GM21717 (cell line): Measurements from ENCODE around the gene TDRD12.
"Not testable (repeated sequence)": the region's sequence is repeated elsewhere in the genome, so short reads cannot be mapped to it uniquely, and the experiment has no call there.

Experiments
- ATAC-seq: cut with Tn5 transposase; IDR thresholded peaks from one replicate; pipeline ENCODE4 v1.9.1; 2021; ENCODE audit warnings: mild to moderate bottlenecking, moderate library complexity; ENCODE audit not compliant: unreplicated experiment

Gene TDRD12

GRCh38 chr19:32746631-32747196 is 27.1 kb downstream of the TDRD12 start:
- not testable (repeated sequence) for ATAC-seq

GRCh38 chr19:32748497-32748896 is 28.9 kb downstream of the TDRD12 start:
- no peak for ATAC-seq

DNA sequence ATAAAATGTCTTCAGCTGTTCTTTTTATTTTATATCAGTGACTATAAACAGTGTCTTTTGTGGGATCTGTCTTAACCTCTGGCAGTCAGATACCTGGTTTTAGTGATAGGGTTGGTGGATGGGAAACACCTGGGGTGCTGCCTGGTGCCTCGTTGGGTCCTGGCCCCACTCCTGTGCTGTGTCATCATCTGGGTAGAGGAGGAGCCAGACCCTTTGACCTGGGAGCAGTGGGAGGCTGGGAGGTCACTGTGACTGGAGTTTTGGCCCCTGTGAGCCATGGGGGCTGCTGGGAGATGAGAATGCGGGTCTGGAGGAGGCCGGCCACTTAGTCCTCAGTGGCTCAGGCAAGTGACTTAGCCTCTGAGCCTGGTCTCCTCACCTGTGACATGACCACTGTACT is 29.4 kb downstream of the TDRD12 start:
- no peak for ATAC-seq

DNA sequence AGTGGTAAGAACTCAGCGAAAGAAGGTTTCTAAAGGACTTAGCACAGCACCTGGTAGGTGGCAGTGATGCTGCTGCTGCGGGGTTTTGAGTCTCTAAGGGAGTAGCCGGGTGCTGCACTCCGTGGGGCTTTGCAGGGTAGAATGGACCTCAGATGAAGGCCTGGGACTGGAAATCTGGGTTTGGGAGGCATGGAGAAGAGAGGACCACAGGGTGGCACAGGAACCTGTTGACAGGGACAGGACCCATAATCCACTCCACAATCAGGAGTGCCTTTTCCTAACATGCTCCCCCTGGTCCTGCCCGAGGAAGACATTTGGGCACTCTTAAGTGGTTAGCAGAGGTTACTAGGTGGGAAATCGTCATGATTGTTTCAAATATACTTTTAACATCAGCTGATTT is 29.8 kb downstream of the TDRD12 start:
- ATAC-seq: no peak

DNA sequence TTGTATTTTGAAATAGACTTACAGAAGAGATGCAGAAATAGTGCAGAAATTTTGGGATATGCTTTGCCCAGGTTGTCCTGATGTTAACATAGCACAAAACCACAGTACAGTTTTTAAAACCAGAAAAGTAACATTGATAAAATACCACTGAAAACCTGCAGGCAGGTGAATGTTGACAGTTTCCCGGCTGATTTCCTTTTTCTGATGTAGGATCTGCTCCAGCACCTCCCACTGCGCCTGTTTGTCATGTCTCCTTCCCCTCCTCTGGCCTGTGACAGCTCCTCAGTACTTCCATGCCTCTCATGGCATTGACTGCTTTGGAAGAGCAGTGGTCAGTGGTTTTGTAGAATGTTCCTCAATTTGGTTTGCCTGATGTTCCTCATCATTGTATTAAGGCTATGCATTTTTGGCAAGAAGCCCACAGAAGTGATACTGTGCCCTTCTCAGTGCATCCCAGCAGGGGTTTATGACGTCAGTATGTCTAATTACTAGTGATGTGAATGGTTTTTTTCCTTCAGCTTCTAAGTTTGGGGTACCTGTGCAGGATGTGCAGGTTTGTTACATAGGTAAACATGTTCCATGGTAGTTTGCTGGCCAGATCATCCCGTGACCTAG is 31.0 kb downstream of the TDRD12 start:
- ATAC-seq: no peak

DNA sequence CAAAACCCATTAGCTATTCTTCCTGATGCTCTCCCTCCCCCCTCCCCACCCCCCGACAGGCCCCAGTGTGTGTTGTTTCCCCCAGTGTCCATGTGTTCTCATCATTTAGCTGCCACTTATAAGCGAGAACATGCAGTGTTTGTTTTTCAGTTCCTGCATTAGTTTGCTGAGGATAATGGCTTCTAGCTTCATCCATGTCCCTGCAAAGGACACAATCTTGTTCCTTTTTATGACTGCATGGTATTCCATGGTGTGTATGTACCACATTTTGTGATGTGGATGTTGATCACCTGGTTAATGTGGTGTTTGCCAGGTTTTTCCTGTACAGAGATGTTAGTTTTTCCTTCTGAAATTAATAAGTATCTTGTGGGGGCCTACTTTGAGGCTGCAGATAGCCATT is 31.5 kb downstream of the TDRD12 start:
- no peak for ATAC-seq

- no peak for ATAC-seq
Measured at GRCh38 chr19:32757189-32757588, 37.6 kb downstream of the TDRD12 start.

DNA sequence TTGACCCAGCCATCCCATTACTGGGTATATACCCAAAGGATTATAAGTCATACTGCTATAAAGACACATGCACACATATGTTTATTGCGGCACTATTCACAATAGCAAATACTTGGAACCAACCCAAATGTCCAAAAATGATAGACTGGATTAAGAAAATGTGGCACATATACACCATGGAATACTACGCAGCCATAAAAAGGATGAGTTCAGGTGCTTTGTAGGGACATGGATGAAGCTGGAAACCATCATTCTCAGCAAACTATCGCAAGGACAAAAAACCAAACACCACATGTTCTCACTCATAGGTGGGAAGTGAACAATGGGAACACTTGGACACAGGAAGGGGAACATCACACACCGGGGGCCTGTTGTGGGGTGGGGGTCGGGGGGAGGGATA is 45.8 kb downstream of the TDRD12 start:
- not testable (repeated sequence) for ATAC-seq

GRCh38 chr19:32767951-32768679 is 48.5 kb downstream of the TDRD12 start:
- no peak for ATAC-seq

GRCh38 chr19:32771596-32771995 is 52.0 kb downstream of the TDRD12 start:
- ATAC-seq: no peak

- ATAC-seq: no peak
Measured at GRCh38 chr19:32773126-32773525, 53.6 kb downstream of the TDRD12 start.

DNA sequence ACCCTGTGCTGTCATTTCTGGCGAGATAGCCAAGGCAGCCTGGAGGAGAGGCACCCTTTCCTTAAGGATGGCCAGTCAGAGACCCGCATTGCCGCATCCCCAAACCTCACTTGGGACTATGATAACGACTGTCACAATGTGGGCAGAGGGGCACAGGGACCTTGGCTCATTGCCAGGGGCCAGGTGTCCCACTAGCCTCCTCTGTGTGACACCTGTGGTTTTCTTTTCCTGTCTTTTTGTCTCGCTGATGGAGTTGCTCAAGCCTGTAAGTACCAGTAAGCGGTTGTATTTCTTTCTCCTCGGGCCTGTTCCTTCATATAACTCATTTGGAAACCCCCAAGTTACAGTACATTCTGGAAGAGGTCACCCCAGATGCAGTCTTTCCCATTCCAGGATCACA is 59.5 kb downstream of the TDRD12 start:
- ATAC-seq: no peak

DNA sequence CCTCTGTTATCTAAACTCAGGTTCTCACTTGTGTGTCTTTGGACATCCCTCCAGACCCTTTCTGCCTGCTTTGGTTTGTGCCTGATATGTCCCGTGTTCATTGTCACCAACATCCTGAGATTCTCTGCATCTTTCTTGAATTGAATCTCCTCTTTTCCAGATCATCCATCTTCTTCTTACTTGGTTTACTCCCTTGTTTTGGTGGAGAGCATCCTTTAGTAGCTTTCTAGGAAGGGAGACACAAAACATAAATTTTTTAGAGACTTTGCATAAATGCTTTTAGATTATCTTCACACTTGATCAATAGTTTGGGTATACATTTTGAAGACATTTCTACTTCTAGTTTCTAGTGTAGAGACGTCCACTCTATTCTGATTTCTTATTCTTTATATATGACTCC is 61.7 kb downstream of the TDRD12 start:
- no peak for ATAC-seq

- ATAC-seq: not testable (repeated sequence)
Measured at GRCh38 chr19:32782089-32782488, 62.5 kb downstream of the TDRD12 start.

DNA sequence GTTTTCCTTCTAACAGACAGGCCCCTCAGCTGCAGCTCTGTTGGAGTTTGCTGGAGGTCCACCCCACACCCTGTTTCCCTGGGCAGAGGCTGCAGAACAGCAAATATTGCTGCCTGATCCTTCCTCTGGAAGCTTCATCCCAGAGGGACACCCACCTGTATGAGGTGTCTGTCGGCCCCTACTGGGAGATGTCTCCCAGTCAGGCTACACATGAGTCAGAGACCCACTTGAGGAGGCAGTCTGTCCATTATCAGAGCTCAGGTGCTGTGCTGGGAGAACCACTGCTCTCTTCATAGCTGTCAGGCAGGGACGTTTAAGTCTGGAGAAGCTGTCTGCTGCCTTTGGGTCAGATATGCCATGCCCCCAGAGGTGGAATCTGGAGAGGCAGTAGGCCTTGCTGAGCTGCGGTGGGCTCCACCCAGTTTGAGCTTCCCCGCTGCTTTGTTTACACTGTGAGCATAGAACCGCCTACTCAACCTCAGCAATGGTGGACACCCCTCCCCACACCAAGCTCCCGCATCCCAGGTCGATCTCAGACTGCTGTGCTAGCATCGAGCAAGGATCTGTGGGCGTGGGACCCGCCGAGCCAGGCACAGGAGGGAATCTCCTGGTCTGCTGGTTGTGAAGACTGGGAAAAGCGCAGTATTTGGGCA is 67.7 kb downstream of the TDRD12 start:
- not testable (repeated sequence) for ATAC-seq

DNA sequence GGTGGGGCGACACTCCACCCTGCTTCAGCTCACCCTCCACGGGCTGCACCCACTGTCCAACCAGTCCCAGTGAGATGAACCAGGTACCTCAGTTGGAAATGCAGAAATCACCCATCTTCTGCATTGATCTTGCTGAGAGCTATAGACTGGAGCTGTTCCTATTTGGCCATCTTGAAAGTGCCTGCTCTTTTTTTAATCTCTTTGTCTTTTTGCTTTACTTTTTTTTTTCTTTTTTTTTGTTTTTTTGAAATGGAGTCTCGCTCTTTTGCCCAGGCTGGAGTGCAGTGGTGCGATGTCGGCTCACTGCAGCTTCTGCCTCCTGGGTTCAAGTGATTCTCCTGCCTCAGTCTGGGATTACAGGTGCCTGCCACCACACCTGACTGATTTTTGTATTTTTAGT is 68.3 kb downstream of the TDRD12 start:
- ATAC-seq: not testable (repeated sequence)

DNA sequence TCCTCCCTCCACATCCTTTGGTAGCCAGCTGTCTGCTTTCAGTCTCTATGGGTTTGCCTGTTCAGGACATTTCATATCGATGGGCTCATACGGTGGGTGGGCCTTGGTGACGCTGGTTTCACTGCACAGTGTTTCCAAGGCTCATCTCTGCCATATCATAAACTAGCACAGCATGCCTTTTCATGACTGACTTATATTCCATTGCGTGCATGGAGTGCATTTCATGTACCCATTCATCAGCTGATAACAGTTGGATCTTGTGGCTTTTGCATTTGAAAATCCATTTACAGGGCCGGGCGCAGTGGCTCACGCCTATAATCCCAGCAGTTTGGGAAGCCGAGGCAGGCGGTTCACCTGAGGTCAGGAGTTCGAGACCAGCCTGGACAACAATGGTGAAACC is 69.9 kb downstream of the TDRD12 start:
- no peak for ATAC-seq

DNA sequence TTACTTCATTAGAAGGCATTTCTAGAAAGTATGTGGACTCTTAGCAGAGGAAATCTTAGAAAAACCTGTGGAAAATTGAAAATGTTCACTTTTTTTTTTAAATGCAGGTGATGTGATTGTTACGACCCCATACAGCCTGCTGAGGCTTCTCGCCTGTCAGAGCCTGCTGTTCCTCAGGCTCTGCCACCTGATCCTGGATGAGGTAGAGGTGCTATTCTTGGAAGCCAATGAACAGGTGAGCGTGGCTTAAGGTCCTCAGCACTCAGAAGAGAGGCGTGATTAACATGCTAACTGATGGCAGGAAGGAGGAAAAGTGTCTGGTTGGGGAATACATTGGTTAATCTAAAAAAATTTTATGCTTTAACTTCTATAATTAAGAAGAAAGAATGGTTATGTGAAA is 78.6 kb downstream of the TDRD12 start:
- ATAC-seq: no peak

DNA sequence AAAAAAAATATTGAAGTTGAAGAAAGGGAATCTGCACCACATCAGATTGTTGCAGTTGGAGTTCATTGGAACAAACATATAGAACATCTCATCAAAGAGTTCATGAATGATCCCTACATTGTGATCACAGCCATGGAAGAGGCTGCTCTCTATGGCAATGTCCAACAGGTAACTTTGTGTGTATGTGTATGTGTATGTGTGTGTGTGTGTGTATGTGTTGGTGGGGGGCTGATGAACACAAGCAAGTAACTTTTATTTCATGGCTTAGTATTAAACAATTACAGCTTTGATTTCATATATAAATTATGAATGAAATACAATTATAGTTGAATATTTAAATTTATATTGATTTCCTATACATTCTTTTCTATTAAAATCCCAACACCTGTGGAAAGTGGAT is 80.6 kb downstream of the TDRD12 start:
- no peak for ATAC-seq

- ATAC-seq: no peak
Measured at GRCh38 chr19:32800754-32801153, 81.2 kb downstream of the TDRD12 start.

- no peak for ATAC-seq
Measured at GRCh38 chr19:32802840-32803239, 83.3 kb downstream of the TDRD12 start.

DNA sequence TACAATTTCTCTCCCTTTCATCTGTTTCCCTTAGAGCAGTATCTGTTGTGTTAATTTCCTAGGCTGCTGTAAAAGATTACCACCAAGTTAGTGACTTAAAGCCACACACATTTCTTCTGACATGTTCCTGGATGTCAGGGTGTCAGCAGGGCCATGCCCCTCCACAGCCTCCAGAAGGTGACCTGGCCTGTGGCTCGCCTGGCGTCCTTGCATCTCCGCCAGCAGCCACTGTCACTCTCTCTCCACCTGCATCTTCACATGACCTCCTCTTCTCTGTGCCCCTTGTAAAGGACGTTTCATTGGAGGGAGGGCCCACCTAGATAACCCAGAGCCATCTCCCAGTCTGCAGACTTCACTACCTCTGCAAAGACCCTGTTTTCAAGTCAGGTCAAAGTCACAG is 88.7 kb downstream of the TDRD12 start:
- ATAC-seq: no peak
